Keratinocyte (primary cell): ENCODE data around the gene SP140. TPM values are rescaled to one million over a fixed set of nuclear protein-coding genes. Genes with fewer than 3 reads are reported as not detected.

Experiments
- DNase-seq: peaks from one replicate; pipeline ENCODE4 v3.0.0-alpha.2; 2011; ENCODE audit warnings: low read depth, missing footprints, low spot score
- FAIRE-seq: peaks from 2 replicates; lab custom pipeline; 2011; peaks lifted over from hg19 to GRCh38; lab: Jason Lieb, UNC
- H2AFZ ChIP-seq: 2 replicates; pipeline ENCODE4 v1.6.0; 2012; ENCODE audit warnings: low read length, control low read depth, inconsistent platforms; ENCODE audit not compliant: control insufficient read depth
- H3K27ac ChIP-seq: 2 replicates; pipeline ENCODE4 v1.5.1; 2011; ENCODE audit warnings: low read length; ENCODE audit not compliant: control insufficient read depth, insufficient read depth
- H3K27me3 ChIP-seq: 3 replicates; pipeline ENCODE4 v1.6.0; 2011; ENCODE audit warnings: low read length; ENCODE audit not compliant: control insufficient read depth, insufficient read depth; ENCODE audit errors: extremely low read depth
- H3K36me3 ChIP-seq, 2 experiments: 2 replicates in 1 of 2; 3 replicates in 1 of 2; pipeline ENCODE4 v1.5.1; 2011; ENCODE audit warnings: low read length in 2 of 2, mild to moderate bottlenecking in 1 of 2; ENCODE audit not compliant: control insufficient read depth in 2 of 2, insufficient read depth in 2 of 2; ENCODE audit errors: extremely low read depth in 1 of 2
- H3K4me1 ChIP-seq: 3 replicates; pipeline ENCODE4 v1.5.1; 2011; ENCODE audit warnings: low read length; ENCODE audit not compliant: control insufficient read depth, insufficient read depth; ENCODE audit errors: extremely low read depth
- H3K4me2 ChIP-seq: 3 replicates; pipeline ENCODE4 v1.6.0; 2011; ENCODE audit warnings: low read depth, low read length; ENCODE audit not compliant: control insufficient read depth, insufficient read depth; ENCODE audit errors: extremely low read depth
- H3K4me3 ChIP-seq, 3 experiments: fragments of 200-600 bp in 1 of 3; sonication (generic) in 1 of 3; 2 replicates in 2 of 3; 3 replicates in 1 of 3; pipeline ENCODE4 v1.5.1; 2011 to 2016; ENCODE audit warnings: low read length in 3 of 3, mild to moderate bottlenecking in 3 of 3, control low read depth in 2 of 3, inconsistent platforms in 1 of 3, low read depth in 1 of 3, mixed read lengths in 1 of 3, mixed run types in 1 of 3, moderate library complexity in 1 of 3; ENCODE audit not compliant: control insufficient read depth in 2 of 3, insufficient read depth in 2 of 3; ENCODE audit errors: extremely low read depth in 1 of 3
- H3K79me2 ChIP-seq: 2 replicates; pipeline ENCODE4 v1.6.0; 2012; ENCODE audit warnings: low read length; ENCODE audit not compliant: control insufficient read depth, insufficient read depth
- H3K9ac ChIP-seq: 3 replicates; pipeline ENCODE4 v1.6.0; 2011; ENCODE audit warnings: low read length; ENCODE audit not compliant: control insufficient read depth, insufficient read depth; ENCODE audit errors: extremely low read depth
- H3K9me1 ChIP-seq: 3 replicates; pipeline ENCODE4 v1.6.0; 2011; ENCODE audit warnings: low read length; ENCODE audit not compliant: control insufficient read depth, insufficient read depth; ENCODE audit errors: extremely low read depth
- H3K9me3 ChIP-seq: 2 replicates; pipeline ENCODE4 v1.5.1; 2012; ENCODE audit warnings: low read depth, low read length; ENCODE audit not compliant: control insufficient read depth
- H4K20me1 ChIP-seq: 3 replicates; pipeline ENCODE4 v1.6.0; 2011; ENCODE audit warnings: low read length; ENCODE audit not compliant: control insufficient read depth, insufficient read depth; ENCODE audit errors: extremely low read depth
- CTCF ChIP-seq, 3 experiments: IDR thresholded peaks in 1 of 3; conservative IDR thresholded peaks in 1 of 3; optimal IDR thresholded peaks in 1 of 3; 2 replicates in 2 of 3; 3 replicates in 1 of 3; pipeline versions ENCODE3 to v1.5.1; 2011; ENCODE audit warnings: low read length in 3 of 3, mild to moderate bottlenecking in 3 of 3, moderate library complexity in 2 of 3, control low read depth in 1 of 3, inconsistent platforms in 1 of 3; ENCODE audit not compliant: insufficient read depth in 2 of 3; ENCODE audit errors: extremely low read depth in 1 of 3
- EZH2 ChIP-seq: IDR thresholded peaks from one replicate; pipeline ENCODE4 v1.6.1; 2012; ENCODE audit warnings: inconsistent platforms, mild to moderate bottlenecking, low read length, moderate library complexity
- dilution Hi-C: fragments of 300-500 bp; cut with MboI; formaldehyde crosslinking; loops from one replicate; pipeline ENCODE4 v1.7.0; 2020; ENCODE audit warnings: low sequenced_read_pairs; ENCODE audit not compliant: extremely low pct_ligation_motif_present
- polyA plus RNA-seq, 5 experiments: library from polyadenylated mRNA; depleted of rRNA in 3 of 5; stranded (reverse) in 3 of 5; stranded (forward) in 1 of 5; unstranded in 1 of 5; fragments of >200 nt; gene quantifications; 1 replicate in 1 of 5; 2 replicates in 3 of 5; 3 replicates in 1 of 5; pipeline versions ENCODE4 v1.2.1 to v1.2.3, GENCODE V29; 2011 to 2012; ENCODE audit warnings: missing spikeins in 2 of 5, low read depth in 1 of 5, low replicate concordance in 1 of 5

The SP140 gene
- polyA plus RNA-seq, 1 donor (not counting 4 experiments of a cell fraction or from before 2014, with no cell fraction given): 1.2 TPM

DNA sequence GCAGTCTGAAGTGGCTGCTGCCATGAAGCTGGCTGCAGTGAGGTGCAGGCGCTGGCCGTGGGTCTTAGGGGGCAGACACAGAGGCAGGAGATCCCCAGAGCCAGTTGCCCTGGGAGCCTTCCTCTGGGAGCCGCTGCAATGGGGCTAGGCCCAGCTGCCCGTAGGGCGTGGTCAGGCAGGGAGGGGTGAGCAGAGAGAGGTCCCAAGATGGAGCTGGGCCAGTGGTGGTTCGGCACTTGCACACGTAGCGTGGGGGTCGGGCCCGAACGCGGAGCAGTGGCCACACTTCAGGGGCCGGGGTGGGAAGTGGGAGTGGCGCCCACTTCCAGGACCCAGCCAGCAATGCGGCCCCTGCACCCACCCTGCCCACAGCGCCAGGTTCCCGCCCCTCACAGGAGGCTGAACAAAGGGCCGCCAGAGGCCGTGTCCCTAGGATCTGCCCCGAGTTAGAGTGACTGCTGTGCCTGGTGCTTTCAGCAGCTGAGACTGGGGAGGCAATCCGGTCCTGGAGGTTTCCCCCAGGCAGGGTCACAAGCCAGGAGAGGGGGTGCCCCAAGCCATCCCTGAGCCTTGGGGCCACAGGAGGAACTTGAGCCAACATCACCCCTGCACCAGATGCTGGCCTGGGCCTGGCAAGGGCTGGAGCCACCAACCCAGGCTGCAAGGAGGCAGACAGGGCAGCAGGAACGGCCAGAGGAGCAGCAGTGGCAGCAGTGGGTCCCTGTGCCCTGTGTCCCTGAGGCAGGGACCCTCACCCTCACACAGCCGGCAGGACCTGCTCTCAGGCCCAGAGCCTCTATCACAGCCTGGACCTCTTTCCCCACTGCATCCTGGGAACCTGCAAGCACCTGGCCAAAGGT lies 80.1 kb downstream of the SP140 start:
- Histone ChIP-seq H3K27me3 (no peaks in the 10 kb centered on the region), H3K9me3 (no peaks in the 10 kb centered on the region), H3K79me2 (no peaks in the 10 kb centered on the region), H3K36me3 (no peaks in the 10 kb centered on the region), H2AFZ (no peak overlapping the region), H3K4me2 (no peak overlapping the region), H3K9ac (no peak overlapping the region), H3K9me1 (no peaks in the 10 kb centered on the region), H3K27ac (no peak overlapping the region), H3K4me3 (no peak overlapping the region), H3K4me1 (no peaks in the 10 kb centered on the region), H4K20me1 (no peaks in the 10 kb centered on the region)
- FAIRE-seq: no peak
- dilution Hi-C loops: no loop called here
- DNase-seq: no peak
- TF ChIP-seq EZH2: no peak
- no peak for TF ChIP-seq CTCF (optimal IDR thresholded peaks at IDR 0.05 in 1 of 3, IDR thresholded peaks at IDR 0.05 in 1 of 3, conservative IDR thresholded peaks at IDR 0.05 in 1 of 3; ENCODE audit: extremely low read depth in 1 of 3, insufficient read depth in 2 of 3, low read length in 3 of 3)

- H3K27ac ChIP-seq: no peak overlapping the region
- TF ChIP-seq CTCF (optimal IDR thresholded peaks at IDR 0.05 in 1 of 3, IDR thresholded peaks at IDR 0.05 in 1 of 3, conservative IDR thresholded peaks at IDR 0.05 in 1 of 3; ENCODE audit: extremely low read depth in 1 of 3, insufficient read depth in 2 of 3, low read length in 3 of 3) (no peak), EZH2 (no peak)
- no peaks in the 10 kb centered on the region for H3K27me3 ChIP-seq
- H4K20me1 ChIP-seq: no peaks in the 10 kb centered on the region
- H3K4me2 ChIP-seq: no peak overlapping the region
- H3K9me3 ChIP-seq: no peaks in the 10 kb centered on the region
- no peaks in the 10 kb centered on the region for H3K9me1 ChIP-seq
- no peaks in the 10 kb centered on the region for H3K4me1 ChIP-seq
- H3K36me3 ChIP-seq: no peaks in the 10 kb centered on the region
- no peak overlapping the region for H2AFZ ChIP-seq
- no peaks in the 10 kb centered on the region for H3K79me2 ChIP-seq
- H3K9ac ChIP-seq: no peak overlapping the region
- DNase-seq: no peak
- dilution Hi-C loops: no loop called here
- no peak overlapping the region for H3K4me3 ChIP-seq
- no peak for FAIRE-seq
Measured at GRCh38 chr2:230306474-230306873, 80.9 kb downstream of the SP140 start.
